Mucosa of descending colon (tissue), 3 donors: ENCODE results near the gene TMEM258. TPM values are rescaled to one million over a fixed set of nuclear protein-coding genes. Genes with fewer than 3 reads are reported as not detected.

Source experiments
- ATAC-seq: fragments of 200-7000 bp; cut with Tn5 transposase; one replicate; pipeline ENCODE4 v1.9.1; 2020; ENCODE audit warnings: mild to moderate bottlenecking, moderate library complexity
- DNase-seq, 3 donors: peaks; one replicate each; pipeline ENCODE4 v3.0.0-alpha.2; 2020
- H3K36me3 ChIP-seq: fragments of 200-600 bp; one replicate; pipeline ENCODE4 v1.8.0; 2021; ENCODE audit warnings: low read depth, mild to moderate bottlenecking
- H3K4me1 ChIP-seq: fragments of 200-600 bp; one replicate; pipeline ENCODE4 v1.8.0; 2021; ENCODE audit warnings: low read depth, mild to moderate bottlenecking
- H3K4me3 ChIP-seq: fragments of 200-600 bp; one replicate; pipeline ENCODE4 v1.8.0; 2021; ENCODE audit warnings: mild to moderate bottlenecking
- H3K9me3 ChIP-seq: fragments of 200-600 bp; one replicate; pipeline ENCODE4 v1.8.0; 2021; ENCODE audit warnings: mild to moderate bottlenecking
- CTCF ChIP-seq: fragments of 200-600 bp; IDR thresholded peaks from one replicate; pipeline ENCODE4 v1.8.0; 2022; ENCODE audit warnings: antibody characterized with exemption, mild to moderate bottlenecking
- intact Hi-C, 2 donors: fragments of 100-400 bp; cut with DNase I in 1 of 2; cut with micrococcal nuclease in 1 of 2; formaldehyde crosslinking; loops; one replicate each; pipeline versions ENCODE4 v1.11.0 to v1.11.1; 2022; cut with DNase I, micrococcal nuclease
- total RNA-seq, 3 donors: library from RNA; stranded (reverse); fragmentation: NEBNext Ultra II Directional in 2 of 3; extraction: Animal tissue kit (Norgen Biotek cat#: 25700) in 2 of 3; gene quantifications; one replicate each; pipeline versions ENCODE4 v1.2.1 to v1.2.4, GENCODE V29; 2021 to 2023
- donor health status: DM: no; HTN: no; CAD: no; lungs with moderate emphysema.
- donor health status: DM: no; HTN: no; CAD: no.
- donor health status: DM: no; HTN: yes; CAD: no.

The TMEM258 gene
- total RNA-seq, 3 donors from 2014 or later, result 56.1 to 107 (median 74.6) TPM

- no peak for TF ChIP-seq CTCF
- peaks cover 6% of the 10 kb centered on the region for H3K4me1 ChIP-seq
- H3K9me3 ChIP-seq, result no peaks in the 10 kb centered on the region
- no peak for ATAC-seq
- intact Hi-C loops, result no loop called here
- no peaks in the 10 kb centered on the region for H3K36me3 ChIP-seq
- no peak for DNase-seq
- H3K4me3 ChIP-seq, result no peak overlapping the region
These were observed 45.8 kb downstream of the TMEM258 start for GRCh38 chr11:61746442-61747191.

GRCh38 chr11:61745781-61746441, 46.5 kb downstream of the TMEM258 start:
- intact Hi-C loops, result no loop called here
- DNase-seq, result no peak
- H3K4me1 ChIP-seq, result peaks cover 6% of the 10 kb centered on the region
- no peak for ATAC-seq
- no peaks in the 10 kb centered on the region for H3K9me3 ChIP-seq
- no peak for TF ChIP-seq CTCF
- H3K36me3 ChIP-seq, result no peaks in the 10 kb centered on the region
- no peak overlapping the region for H3K4me3 ChIP-seq

GRCh38 chr11:61744609-61745156, 47.7 kb downstream of the TMEM258 start:
- intact Hi-C loops, result no loop called here
- H3K4me1 ChIP-seq, result peaks cover 6% of the 10 kb centered on the region
- H3K36me3 ChIP-seq, result no peaks in the 10 kb centered on the region
- ATAC-seq, result no peak
- no peak for TF ChIP-seq CTCF
- DNase-seq, result no peak
- H3K4me3 ChIP-seq, result no peak overlapping the region
- no peaks in the 10 kb centered on the region for H3K9me3 ChIP-seq

- Histone ChIP-seq H3K4me3 (no peak overlapping the region), H3K4me1 (peaks cover 6% of the 10 kb centered on the region), H3K36me3 (no peaks in the 10 kb centered on the region), H3K9me3 (no peaks in the 10 kb centered on the region)
- DNase-seq (no peak), ATAC-seq (no peak)
- intact Hi-C loops, result no loop called here
- TF ChIP-seq CTCF, result no peak
These were observed 48.2 kb downstream of the TMEM258 start for GRCh38 chr11:61744181-61744580.

GRCh38 chr11:61743486-61744095, 48.8 kb downstream of the TMEM258 start:
- DNase-seq (no peak), ATAC-seq (no peak)
- no peaks in the 10 kb centered on the region for H3K9me3 ChIP-seq
- no peak for TF ChIP-seq CTCF
- no peak overlapping the region for H3K4me3 ChIP-seq
- peaks cover 6% of the 10 kb centered on the region for H3K4me1 ChIP-seq
- intact Hi-C loops, result no loop called here
- no peaks in the 10 kb centered on the region for H3K36me3 ChIP-seq
